Hematopoietic multipotent progenitor cell treated with erythropoietin and hydrocortisone succinate and interleukin-3 and kit ligand, for 17 days (in vitro differentiated cells): ENCODE measurements around the gene ARHGAP15.

Source experiments
- DNase-seq: peaks from one replicate; pipeline ENCODE4 v3.0.0-alpha.2; 2015; ENCODE audit warnings: low spot score

Gene ARHGAP15

GRCh38 chr2:143453981-143454511, 324.8 kb downstream of the ARHGAP15 start:
- no peak for DNase-seq

DNA sequence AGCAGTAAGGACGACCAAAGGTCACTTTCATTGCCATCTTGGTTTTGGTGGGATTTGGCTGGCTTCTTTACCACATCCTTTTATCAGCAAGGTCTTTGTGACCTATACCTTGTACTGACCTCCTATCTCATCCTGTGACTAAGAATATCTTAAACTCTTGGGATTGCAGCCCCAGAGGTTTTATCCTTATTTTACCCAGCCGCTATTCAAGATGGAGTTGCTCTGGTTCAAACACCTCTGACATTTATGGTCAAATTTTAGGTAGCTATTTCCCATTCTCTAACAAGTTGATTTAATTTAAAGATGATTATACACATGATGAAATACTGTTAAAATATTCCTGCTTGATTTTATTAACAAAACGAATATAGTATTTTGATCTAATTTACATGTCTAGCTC, 326.1 kb downstream of the ARHGAP15 start:
- no peak for DNase-seq

- DNase-seq, result no peak
Observed at GRCh38 chr2:143458258-143459190, 329.3 kb downstream of the ARHGAP15 start.

- DNase-seq, result no peak
Observed at GRCh38 chr2:143460382-143460781, 331.2 kb downstream of the ARHGAP15 start.

DNA sequence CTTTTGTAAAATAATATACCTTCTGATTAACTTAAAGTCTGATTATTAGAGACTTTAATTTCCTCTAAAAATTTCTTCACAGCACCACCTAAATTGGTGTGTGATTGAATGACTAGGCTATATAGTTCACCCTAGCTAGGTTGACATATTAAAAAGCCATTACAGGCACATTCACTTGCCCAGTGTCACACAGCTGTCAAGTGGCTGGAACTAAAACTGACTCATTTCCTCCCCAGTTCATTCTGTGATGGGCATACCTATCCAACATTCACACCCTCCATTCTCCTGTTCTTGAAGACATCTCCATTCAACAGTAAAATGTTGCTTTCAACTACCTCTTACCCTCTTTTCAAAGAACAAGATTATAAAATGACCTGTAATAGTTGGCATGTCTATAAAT, 334.5 kb downstream of the ARHGAP15 start:
- no peak for DNase-seq

GRCh38 chr2:143466391-143466790, 337.2 kb downstream of the ARHGAP15 start:
- DNase-seq, result no peak

DNA sequence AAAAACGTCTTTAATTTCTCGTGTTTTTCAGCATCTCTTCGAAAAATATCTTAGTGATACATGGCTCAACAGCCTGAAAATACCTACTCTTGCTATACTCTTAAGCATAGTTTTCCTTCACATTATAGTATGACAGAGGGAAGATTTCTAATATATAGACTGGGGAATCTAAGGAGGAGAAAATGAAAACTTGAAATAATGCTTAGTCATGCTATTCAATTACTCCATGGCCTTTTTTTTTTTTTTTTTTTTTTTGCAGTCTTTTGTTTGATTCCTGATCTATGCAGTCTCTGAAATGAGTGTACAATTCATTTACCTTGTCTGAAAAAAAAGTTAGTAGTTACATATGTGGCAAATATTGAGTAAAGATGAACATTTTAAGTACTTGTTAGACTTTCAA, 337.8 kb downstream of the ARHGAP15 start:
- DNase-seq, result no peak

GRCh38 chr2:143468341-143468888, 339.2 kb downstream of the ARHGAP15 start:
- no peak for DNase-seq

GRCh38 chr2:143469323-143469722, 340.1 kb downstream of the ARHGAP15 start:
- no peak for DNase-seq

DNA sequence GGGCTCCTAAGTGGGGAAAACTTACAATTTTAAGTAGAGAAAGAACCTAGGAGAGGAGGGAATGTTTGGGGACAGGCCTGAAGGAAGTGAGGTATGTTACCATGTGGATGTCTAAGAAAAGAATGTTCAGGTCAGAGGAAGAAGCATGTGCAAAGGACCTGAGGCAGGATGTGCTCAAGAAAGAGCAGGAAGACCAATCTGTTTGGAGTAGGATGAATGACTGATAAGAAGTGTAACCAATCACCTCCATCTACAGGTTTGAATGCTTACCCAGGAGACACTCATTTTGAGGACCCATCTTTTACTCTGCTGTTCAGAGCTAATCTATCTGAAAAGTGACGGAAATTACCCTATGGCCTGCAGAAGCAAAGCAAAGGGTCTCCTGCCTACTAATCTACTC, 342.3 kb downstream of the ARHGAP15 start:
- no peak for DNase-seq

- DNase-seq, result no peak
Observed at GRCh38 chr2:143473216-143473615, 344.0 kb downstream of the ARHGAP15 start.

- DNase-seq, result no peak
Observed at GRCh38 chr2:143473820-143474219, 344.6 kb downstream of the ARHGAP15 start.

GRCh38 chr2:143474586-143474985, 345.4 kb downstream of the ARHGAP15 start:
- no peak for DNase-seq

DNA sequence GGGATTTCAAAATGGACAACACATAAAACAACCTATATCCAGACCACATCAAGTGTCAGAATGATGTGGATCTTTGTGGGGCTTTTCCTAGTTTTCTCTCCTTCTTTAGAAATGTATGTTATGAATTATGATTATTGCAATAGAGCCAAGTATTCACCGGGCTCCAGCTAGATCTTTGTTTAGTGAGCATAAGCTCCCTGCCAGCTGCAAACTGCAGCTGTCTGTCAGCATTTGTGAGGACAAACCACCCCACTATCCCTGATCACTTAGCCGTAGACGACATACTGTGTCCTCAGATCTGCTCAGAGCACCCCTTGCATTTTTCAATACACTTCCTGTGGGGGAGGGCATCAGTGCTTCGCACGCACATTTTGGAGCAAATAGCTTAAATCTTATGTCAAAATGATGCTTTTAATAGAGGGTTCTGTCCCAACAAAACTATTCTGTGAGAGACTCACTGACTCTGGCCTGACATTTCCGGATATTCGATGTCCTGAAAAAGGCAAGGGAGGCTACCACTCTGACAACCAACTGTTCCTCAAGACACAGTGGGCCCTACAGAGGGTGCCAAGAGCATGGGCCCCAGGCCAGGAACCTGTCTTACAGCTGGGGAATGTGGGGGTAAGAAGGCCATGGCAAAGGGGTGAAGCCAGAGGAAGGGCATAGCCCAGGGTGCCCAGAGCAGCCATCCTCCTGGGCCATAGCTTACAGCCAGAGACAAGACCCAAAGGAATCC, 346.0 kb downstream of the ARHGAP15 start:
- DNase-seq, result no peak

GRCh38 chr2:143476336-143477087, 347.3 kb downstream of the ARHGAP15 start:
- no peak for DNase-seq

- DNase-seq, result no peak
Observed at GRCh38 chr2:143477714-143478443, 348.7 kb downstream of the ARHGAP15 start.

DNA sequence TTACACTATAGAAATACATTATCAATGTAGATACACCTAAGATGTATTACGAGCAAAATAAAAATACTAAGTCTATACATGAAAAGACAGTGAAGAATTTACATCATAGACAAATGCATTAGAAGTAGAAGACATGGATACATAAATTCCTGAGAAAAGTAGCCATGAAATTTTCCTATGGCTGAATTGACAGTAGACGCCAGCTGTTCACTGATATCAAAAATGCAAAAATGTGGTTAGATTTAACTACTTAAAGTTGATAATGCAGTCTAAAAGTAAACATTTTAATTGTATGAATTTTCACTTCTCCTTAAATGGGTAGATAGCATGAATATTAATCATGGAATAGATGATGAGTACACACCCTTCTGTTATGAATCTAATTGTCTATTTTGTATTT, 350.9 kb downstream of the ARHGAP15 start:
- no peak for DNase-seq

DNA sequence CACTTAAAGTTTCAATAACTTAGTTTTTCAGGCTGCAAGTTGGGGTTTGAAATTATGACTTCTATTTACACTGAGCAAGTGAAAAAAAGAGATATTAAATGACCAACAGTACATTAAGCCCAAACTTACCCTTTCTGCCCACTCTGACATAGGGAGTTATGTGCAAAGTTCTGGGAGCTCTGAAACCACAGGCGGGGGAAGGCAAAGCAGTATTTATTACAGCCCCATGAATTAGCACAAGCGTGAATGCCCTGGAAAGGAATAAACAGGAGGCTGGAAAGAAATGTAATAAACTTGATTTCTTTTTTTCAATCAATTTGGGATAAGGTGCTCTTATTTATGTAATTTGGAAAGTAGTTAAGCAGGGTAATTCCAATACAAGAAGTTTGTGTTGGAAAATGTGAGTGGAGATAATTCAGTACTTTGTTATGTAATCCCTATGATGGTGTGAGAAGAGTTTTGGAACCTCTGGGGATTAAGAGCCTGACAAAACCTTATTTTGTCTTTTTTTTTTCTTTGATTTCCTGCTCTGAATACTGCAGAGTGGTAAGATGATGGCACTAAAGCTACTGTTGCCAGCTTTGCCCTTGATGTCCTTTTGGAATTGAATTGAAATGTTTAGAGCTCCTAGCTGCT, 351.5 kb downstream of the ARHGAP15 start:
- no peak for DNase-seq

DNA sequence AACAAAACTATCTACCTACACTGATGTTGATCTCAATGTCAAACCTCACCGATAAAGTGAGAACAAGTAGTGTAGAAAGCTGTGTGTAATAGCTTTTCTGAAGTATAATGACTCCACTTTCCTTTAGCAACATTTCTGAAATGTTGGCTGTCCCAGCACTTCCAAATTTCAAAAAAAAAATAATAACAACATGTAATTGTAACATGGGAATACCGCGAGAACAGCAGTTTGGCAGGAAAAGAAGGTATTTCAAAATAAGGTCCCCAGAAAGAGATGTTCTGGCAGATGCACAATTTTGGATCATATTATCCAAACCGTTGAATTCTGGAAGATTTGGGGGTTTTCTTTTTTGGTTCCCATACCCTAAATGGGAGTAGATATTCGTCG, 352.0 kb downstream of the ARHGAP15 start:
- no peak for DNase-seq

GRCh38 chr2:143481733-143482132, 352.5 kb downstream of the ARHGAP15 start:
- no peak for DNase-seq

DNA sequence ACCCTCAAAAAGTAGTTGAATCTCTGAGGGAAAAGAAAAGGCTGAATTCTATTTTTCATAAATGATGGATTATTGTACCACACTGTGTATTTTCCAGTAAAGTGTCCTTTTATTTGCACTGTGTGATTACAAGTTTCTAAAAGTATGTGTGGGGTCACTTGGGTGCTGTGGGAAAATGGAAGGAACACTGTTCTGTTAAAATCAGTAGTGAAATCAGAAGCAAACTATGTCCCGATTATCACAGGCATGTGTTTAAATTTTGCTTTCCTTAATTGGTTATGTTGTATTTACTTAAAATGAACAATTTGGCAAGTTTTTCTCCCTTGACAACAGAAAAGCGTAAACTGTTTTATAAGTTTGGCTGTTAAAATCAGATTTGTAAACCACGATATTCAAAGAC, 353.1 kb downstream of the ARHGAP15 start:
- DNase-seq, result no peak
